HCT116 (cell line): Measurements from ENCODE around the gene OLFML3. TPM values are rescaled to one million over a fixed set of nuclear protein-coding genes. Genes with fewer than 3 reads are reported as not detected.

Experiments
- ATAC-seq: fragments of 200-7000 bp; cut with Tn5 transposase; 2 replicates; pipeline ENCODE4 v1.9.1; 2020; ENCODE audit warnings: mild to moderate bottlenecking, moderate library complexity
- BruUV-seq: library from RNA; stranded (reverse); fragments of 400-500 nt; replicated peaks from 2 replicates; lab custom pipeline; 2021; lab: Mats Ljungman, UMichigan
- CTCF ChIA-PET: fragments of 300-600 bp; sonication (Branson Sonifier 250); formaldehyde crosslinking; loops from one replicate; lab custom pipeline; 2021; ENCODE audit warnings: antibody characterized with exemption; lab: Charles Lee
- POLR2A ChIA-PET: fragments of 300-600, 350-600 bp; sonication (Branson Sonifier 250); formaldehyde crosslinking; loops from one replicate; lab custom pipeline; 2021; ENCODE audit warnings: antibody characterized with exemption; lab: Charles Lee
- RAD21 ChIA-PET, 2 experiments: fragments of 300-600 bp; sonication (Branson Sonifier 250); formaldehyde crosslinking; loops; one replicate each; lab custom pipeline; 2023; ENCODE audit warnings: low total read pairs in 2 of 2; ENCODE audit not compliant: uncharacterized antibody in 2 of 2, unreplicated experiment in 2 of 2, low non-redundant PET in 1 of 2; lab: Charles Lee
- DNase-seq: peaks from one replicate; pipeline ENCODE4 v3.0.0-alpha.2; 2010; ENCODE audit warnings: low read depth, low spot score
- H2AFZ ChIP-seq: fragments of 200-600 bp; shearing (Covaris generic), sonication (generic); 2 replicates; pipeline ENCODE4 v1.6.1; 2017; ENCODE audit warnings: low read depth, mixed run types, mixed read lengths, antibody characterized with exemption, low read length; ENCODE audit not compliant: poor library complexity, severe bottlenecking
- H3K27ac ChIP-seq: 2 replicates; pipeline ENCODE4 v1.5.1; 2012; ENCODE audit warnings: low read depth, low read length
- H3K27me3 ChIP-seq: fragments of 200-600 bp; sonication (generic); 2 replicates; pipeline ENCODE4 v1.6.1; 2016; ENCODE audit warnings: mixed run types, low read length, mixed read lengths; ENCODE audit not compliant: insufficient read depth
- H3K36me3 ChIP-seq, 2 experiments: fragments of 200-500 bp in 1 of 2; fragments of 200-600 bp in 1 of 2; sonication (Bioruptor generic) in 1 of 2; sonication (generic) in 1 of 2; 2 replicates each; pipeline versions ENCODE4 v1.5.1 to v1.6.1; 2014 to 2016; ENCODE audit warnings: low read length in 2 of 2, inconsistent platforms in 1 of 2, mixed read lengths in 1 of 2, mixed run types in 1 of 2; ENCODE audit not compliant: insufficient read depth in 2 of 2, control insufficient read depth in 1 of 2
- H3K4me1 ChIP-seq, 2 experiments: fragments of 200-600 bp in 1 of 2; sonication (generic) in 1 of 2; 2 replicates each; pipeline versions ENCODE4 v1.5.1 to v1.6.1; 2012 to 2017; ENCODE audit warnings: low read length in 2 of 2, inconsistent platforms in 1 of 2, mild to moderate bottlenecking in 1 of 2, mixed read lengths in 1 of 2, mixed run types in 1 of 2, moderate library complexity in 1 of 2; ENCODE audit not compliant: insufficient read depth in 2 of 2, control insufficient read depth in 1 of 2
- H3K4me2 ChIP-seq: fragments of 200-600 bp; sonication (generic); 2 replicates; pipeline ENCODE4 v1.6.1; 2017; ENCODE audit warnings: mixed run types, low read length, mixed read lengths
- H3K4me3 ChIP-seq, 2 experiments: fragments of 200-600 bp in 1 of 2; sonication (generic) in 1 of 2; replicated peaks in 1 of 2; 2 replicates each; pipeline ENCODE4 v1.5.1; 2011 to 2016; ENCODE audit warnings: low read length in 2 of 2, control low read depth in 1 of 2, low read depth in 1 of 2, mild to moderate bottlenecking in 1 of 2, mixed read lengths in 1 of 2, mixed run types in 1 of 2
- H3K79me2 ChIP-seq: fragments of 200-600 bp; sonication (generic); 2 replicates; pipeline ENCODE4 v1.6.1; 2017; ENCODE audit warnings: mild to moderate bottlenecking, mixed run types, low read length, moderate library complexity, mixed read lengths; ENCODE audit not compliant: insufficient read depth
- H3K9ac ChIP-seq: fragments of 200-600 bp; sonication (generic); 2 replicates; pipeline ENCODE4 v1.6.1; 2016; ENCODE audit warnings: low read length, mixed read lengths
- H3K9me2 ChIP-seq: fragments of 200-600 bp; sonication (generic), shearing (Covaris generic); 2 replicates; pipeline ENCODE4 v1.6.1; 2017; ENCODE audit warnings: mixed run types, mild to moderate bottlenecking, moderate library complexity; ENCODE audit not compliant: insufficient read depth
- H3K9me3 ChIP-seq, 2 experiments: fragments of 200-500 bp in 1 of 2; fragments of 200-600 bp in 1 of 2; sonication (Bioruptor generic) in 1 of 2; sonication (generic) in 1 of 2; 2 replicates each; pipeline ENCODE4 v1.6.1; 2014 to 2017; ENCODE audit warnings: low read length in 2 of 2, mixed read lengths in 2 of 2, inconsistent platforms in 1 of 2, low read depth in 1 of 2, mild to moderate bottlenecking in 1 of 2, mixed run types in 1 of 2, moderate library complexity in 1 of 2; ENCODE audit not compliant: control insufficient read depth in 1 of 2, insufficient read depth in 1 of 2
- H4K20me1 ChIP-seq: fragments of 200-600 bp; sonication (generic), shearing (Covaris generic); 2 replicates; pipeline ENCODE4 v1.6.1; 2017; ENCODE audit warnings: mixed run types, mild to moderate bottlenecking, moderate library complexity; ENCODE audit not compliant: insufficient read depth
- CBX3 ChIP-seq: IDR thresholded peaks from 2 replicates; pipeline ENCODE4 v1.6.1; 2012; ENCODE audit warnings: low read depth
- CEBPB ChIP-seq: IDR thresholded peaks from 2 replicates; pipeline ENCODE4 v1.6.1; 2012; ENCODE audit warnings: low read depth
- EGR1 ChIP-seq: IDR thresholded peaks from 2 replicates; pipeline ENCODE4 v1.6.1; 2012; ENCODE audit warnings: low read depth
- ELF1 ChIP-seq: IDR thresholded peaks from 2 replicates; pipeline ENCODE4 v1.6.1; 2012; ENCODE audit warnings: low read depth, borderline replicate concordance
- EZH2 ChIP-seq: fragments of 200-600 bp; sonication (generic); IDR thresholded peaks from 2 replicates; pipeline ENCODE4 v1.6.1; 2017; ENCODE audit warnings: antibody characterized with exemption, mixed run types
- EZH2phosphoT487 ChIP-seq: fragments of 200-600 bp; IDR thresholded peaks from 2 replicates; pipeline ENCODE4 v1.6.1; 2018; ENCODE audit warnings: antibody characterized with exemption, borderline replicate concordance
- JUND ChIP-seq: IDR thresholded peaks from 2 replicates; pipeline ENCODE4 v1.6.1; 2012
- POLR2A ChIP-seq: IDR thresholded peaks from 2 replicates; pipeline ENCODE4 v1.7.0; 2011; ENCODE audit warnings: borderline replicate concordance; ENCODE audit not compliant: insufficient read depth, insufficient read length; ENCODE audit errors: extremely low read depth
- RAD21 ChIP-seq: IDR thresholded peaks from 2 replicates; pipeline ENCODE4 v1.6.1; 2012; ENCODE audit warnings: low read depth, mild to moderate bottlenecking
- SIN3A ChIP-seq: IDR thresholded peaks from 2 replicates; pipeline ENCODE4 v1.6.1; 2012; ENCODE audit warnings: low read depth
- SRF ChIP-seq: IDR thresholded peaks from 2 replicates; pipeline ENCODE4 v1.6.1; 2012; ENCODE audit warnings: low read depth
- TCF7L2 ChIP-seq: IDR thresholded peaks from 2 replicates; pipeline ENCODE4 v1.7.0; 2011; ENCODE audit warnings: borderline replicate concordance, inconsistent platforms; ENCODE audit not compliant: insufficient read depth, insufficient read length; ENCODE audit errors: extremely low read depth
- YY1 ChIP-seq: IDR thresholded peaks from 2 replicates; pipeline ENCODE4 v1.6.1; 2011; ENCODE audit warnings: low read length, low read depth, moderate library complexity, mild to moderate bottlenecking; ENCODE audit not compliant: insufficient replicate concordance; ENCODE audit errors: extremely low read depth
- ZFX ChIP-seq: fragments of 450-650 bp; IDR thresholded peaks from 2 replicates; pipeline ENCODE4 v1.6.1; 2017
- ZNF274 ChIP-seq: fragments of 200-500 bp; sonication (Bioruptor generic); IDR thresholded peaks from 2 replicates; pipeline ENCODE4 v1.6.1; 2014; ENCODE audit warnings: mild to moderate bottlenecking, low read depth, low read length, inconsistent platforms
- intact Hi-C: fragments of 100-400 bp; cut with micrococcal nuclease; formaldehyde crosslinking; loops from 2 replicates; pipeline ENCODE4 v1.10.0; 2022
- total RNA-seq: library from RNA; stranded (reverse); gene quantifications from one replicate; pipeline ENCODE4 v1.2.1, GENCODE V29; 2021; ENCODE audit not compliant: unreplicated experiment
- TF ChIP-seq, protein P1 (sequence below): IDR thresholded peaks from 2 replicates; pipeline ENCODE4 v1.6.1; 2011; ENCODE audit warnings: mild to moderate bottlenecking, low read length, moderate library complexity; ENCODE audit not compliant: insufficient replicate concordance; ENCODE audit errors: extremely low read depth
- TF ChIP-seq, protein P2 (sequence below): IDR thresholded peaks from 2 replicates; pipeline ENCODE4 v1.6.1; 2012; ENCODE audit warnings: low read depth

The OLFML3 gene
- total RNA-seq, 1 experiment from 2014 or later: 0.25 TPM

DNA sequence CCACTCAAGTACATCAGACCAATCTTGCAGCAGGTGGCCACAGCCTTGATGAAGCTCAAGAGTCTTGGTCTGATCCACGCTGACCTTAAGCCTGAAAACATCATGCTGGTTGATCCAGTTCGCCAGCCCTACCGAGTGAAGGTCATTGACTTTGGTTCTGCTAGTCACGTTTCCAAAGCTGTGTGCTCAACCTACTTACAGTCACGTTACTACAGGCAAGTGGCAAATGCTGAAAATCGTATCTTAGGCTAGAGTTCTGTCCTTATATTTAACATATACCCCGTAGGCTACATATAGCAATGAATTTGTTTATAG is 38.1 kb upstream of the OLFML3 start:
- Histone ChIP-seq H3K27me3 (no peaks in the 10 kb centered on the region), H3K27ac (no peak overlapping the region), H3K9me2 (no peaks in the 10 kb centered on the region), H3K9me3 (no peaks in the 10 kb centered on the region), H3K4me2 (no peak overlapping the region), H2AFZ (no peak overlapping the region), H3K36me3 (peaks cover 10 to 11% of the 10 kb centered on the region in 2 experiments; a peak in 3 of 4 replicates), H4K20me1 (no peaks in the 10 kb centered on the region), H3K4me1 (no peaks in the 10 kb centered on the region), H3K4me3 (no peak overlapping the region), H3K79me2 (peaks cover 55% of the 10 kb centered on the region), H3K9ac (no peak overlapping the region)
- TF ChIP-seq EGR1: no peak
- no peak for TF ChIP-seq ZFX
- TF ChIP-seq EZH2: no peak
- no peak for TF ChIP-seq ZNF274
- TF ChIP-seq CBX3: no peak
- TF ChIP-seq JUND: no peak
- TF ChIP-seq EZH2phosphoT487: no peak
- no peak for TF ChIP-seq POLR2A
- RAD21 ChIA-PET: no interaction called here
- no peak for ATAC-seq
- POLR2A ChIA-PET: no interaction called here
- intact Hi-C loops: no loop called here
- no peak for DNase-seq
- CTCF ChIA-PET: no interaction called here
- no TSS peak for BruUV-seq

DNA sequence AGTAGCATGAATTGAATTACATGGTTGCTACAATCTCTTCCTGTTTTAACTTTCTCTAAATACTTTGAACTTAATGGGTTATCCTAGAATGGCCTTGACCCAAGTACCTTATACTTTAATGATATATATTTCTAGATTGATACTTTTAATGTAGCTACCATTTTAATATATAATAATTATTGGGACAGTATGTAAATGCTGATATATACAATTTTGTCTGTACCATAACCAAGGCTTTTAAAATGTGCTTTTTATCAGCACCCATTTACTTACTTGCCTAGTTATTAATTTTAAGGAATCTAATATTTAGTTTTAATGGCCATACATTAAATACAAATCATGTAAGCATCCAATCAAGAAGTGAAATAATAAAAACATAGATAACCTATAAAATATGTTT is 36.7 kb upstream of the OLFML3 start:
- DNase-seq: no peak
- ATAC-seq: no peak
- no peaks in the 10 kb centered on the region for H3K9me3 ChIP-seq
- H4K20me1 ChIP-seq: no peaks in the 10 kb centered on the region
- peaks cover 10 to 11% of the 10 kb centered on the region in 2 experiments; a peak in 3 of 4 replicates for H3K36me3 ChIP-seq
- no peak overlapping the region for H2AFZ ChIP-seq
- CTCF ChIA-PET: no interaction called here
- H3K27me3 ChIP-seq: no peaks in the 10 kb centered on the region
- H3K9ac ChIP-seq: no peak overlapping the region
- TF ChIP-seq JUND (no peak), YY1 (no peak), CEBPB (no peak), EGR1 (no peak), RAD21 (no peak), ELF1 (no peak), EZH2phosphoT487 (no peak), CBX3 (no peak), POLR2A (no peak), SRF (no peak), EZH2 (no peak), SIN3A (no peak), TCF7L2 (no peak)
- TF ChIP-seq, protein P1, sequence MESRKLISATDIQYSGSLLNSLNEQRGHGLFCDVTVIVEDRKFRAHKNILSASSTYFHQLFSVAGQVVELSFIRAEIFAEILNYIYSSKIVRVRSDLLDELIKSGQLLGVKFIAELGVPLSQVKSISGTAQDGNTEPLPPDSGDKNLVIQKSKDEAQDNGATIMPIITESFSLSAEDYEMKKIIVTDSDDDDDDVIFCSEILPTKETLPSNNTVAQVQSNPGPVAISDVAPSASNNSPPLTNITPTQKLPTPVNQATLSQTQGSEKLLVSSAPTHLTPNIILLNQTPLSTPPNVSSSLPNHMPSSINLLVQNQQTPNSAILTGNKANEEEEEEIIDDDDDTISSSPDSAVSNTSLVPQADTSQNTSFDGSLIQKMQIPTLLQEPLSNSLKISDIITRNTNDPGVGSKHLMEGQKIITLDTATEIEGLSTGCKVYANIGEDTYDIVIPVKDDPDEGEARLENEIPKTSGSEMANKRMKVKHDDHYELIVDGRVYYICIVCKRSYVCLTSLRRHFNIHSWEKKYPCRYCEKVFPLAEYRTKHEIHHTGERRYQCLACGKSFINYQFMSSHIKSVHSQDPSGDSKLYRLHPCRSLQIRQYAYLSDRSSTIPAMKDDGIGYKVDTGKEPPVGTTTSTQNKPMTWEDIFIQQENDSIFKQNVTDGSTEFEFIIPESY: no peak
- TF ChIP-seq, protein P2, sequence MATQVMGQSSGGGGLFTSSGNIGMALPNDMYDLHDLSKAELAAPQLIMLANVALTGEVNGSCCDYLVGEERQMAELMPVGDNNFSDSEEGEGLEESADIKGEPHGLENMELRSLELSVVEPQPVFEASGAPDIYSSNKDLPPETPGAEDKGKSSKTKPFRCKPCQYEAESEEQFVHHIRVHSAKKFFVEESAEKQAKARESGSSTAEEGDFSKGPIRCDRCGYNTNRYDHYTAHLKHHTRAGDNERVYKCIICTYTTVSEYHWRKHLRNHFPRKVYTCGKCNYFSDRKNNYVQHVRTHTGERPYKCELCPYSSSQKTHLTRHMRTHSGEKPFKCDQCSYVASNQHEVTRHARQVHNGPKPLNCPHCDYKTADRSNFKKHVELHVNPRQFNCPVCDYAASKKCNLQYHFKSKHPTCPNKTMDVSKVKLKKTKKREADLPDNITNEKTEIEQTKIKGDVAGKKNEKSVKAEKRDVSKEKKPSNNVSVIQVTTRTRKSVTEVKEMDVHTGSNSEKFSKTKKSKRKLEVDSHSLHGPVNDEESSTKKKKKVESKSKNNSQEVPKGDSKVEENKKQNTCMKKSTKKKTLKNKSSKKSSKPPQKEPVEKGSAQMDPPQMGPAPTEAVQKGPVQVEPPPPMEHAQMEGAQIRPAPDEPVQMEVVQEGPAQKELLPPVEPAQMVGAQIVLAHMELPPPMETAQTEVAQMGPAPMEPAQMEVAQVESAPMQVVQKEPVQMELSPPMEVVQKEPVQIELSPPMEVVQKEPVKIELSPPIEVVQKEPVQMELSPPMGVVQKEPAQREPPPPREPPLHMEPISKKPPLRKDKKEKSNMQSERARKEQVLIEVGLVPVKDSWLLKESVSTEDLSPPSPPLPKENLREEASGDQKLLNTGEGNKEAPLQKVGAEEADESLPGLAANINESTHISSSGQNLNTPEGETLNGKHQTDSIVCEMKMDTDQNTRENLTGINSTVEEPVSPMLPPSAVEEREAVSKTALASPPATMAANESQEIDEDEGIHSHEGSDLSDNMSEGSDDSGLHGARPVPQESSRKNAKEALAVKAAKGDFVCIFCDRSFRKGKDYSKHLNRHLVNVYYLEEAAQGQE: no peak
- no peak overlapping the region for H3K4me3 ChIP-seq
- no peaks in the 10 kb centered on the region for H3K9me2 ChIP-seq
- intact Hi-C loops: no loop called here
- no TSS peak for BruUV-seq
- no peaks in the 10 kb centered on the region for H3K4me1 ChIP-seq
- H3K4me2 ChIP-seq: no peak overlapping the region
- no peak overlapping the region for H3K27ac ChIP-seq
- POLR2A ChIA-PET: no interaction called here
- peaks cover 55% of the 10 kb centered on the region for H3K79me2 ChIP-seq
- RAD21 ChIA-PET: no interaction called here
